GM19467 (cell line): ENCODE measurements around the gene AHCYL1.

Experiments
- ATAC-seq: cut with Tn5 transposase; IDR thresholded peaks from one replicate; pipeline ENCODE4 v1.9.1; 2021; ENCODE audit warnings: mild to moderate bottlenecking, moderate library complexity; ENCODE audit not compliant: unreplicated experiment

AHCYL1 gene

GRCh38 chr1:110059133-110059863 is 74.7 kb downstream of the AHCYL1 start:
- no peak for ATAC-seq

- ATAC-seq = no peak
These were observed 75.6 kb downstream of the AHCYL1 start for GRCh38 chr1:110060034-110060661.

GRCh38 chr1:110060662-110061060 is 76.1 kb downstream of the AHCYL1 start:
- no peak for ATAC-seq

- no peak for ATAC-seq
These were observed 76.8 kb downstream of the AHCYL1 start for GRCh38 chr1:110061341-110061740.

GRCh38 chr1:110062612-110063011 is 78.0 kb downstream of the AHCYL1 start:
- no peak for ATAC-seq

- ATAC-seq = no peak
These were observed 79.2 kb downstream of the AHCYL1 start for GRCh38 chr1:110063781-110064180.

- no peak for ATAC-seq
These were observed 80.2 kb downstream of the AHCYL1 start for GRCh38 chr1:110064576-110065337.

- ATAC-seq = no peak
These were observed 81.3 kb downstream of the AHCYL1 start for GRCh38 chr1:110065841-110066240.

- ATAC-seq = no peak
These were observed 82.9 kb downstream of the AHCYL1 start for GRCh38 chr1:110067479-110067892.

GRCh38 chr1:110067893-110068645 is 83.5 kb downstream of the AHCYL1 start:
- no peak for ATAC-seq

- ATAC-seq = no peak
These were observed 84.3 kb downstream of the AHCYL1 start for GRCh38 chr1:110068646-110069403.

- no peak for ATAC-seq
These were observed 85.1 kb downstream of the AHCYL1 start for GRCh38 chr1:110069404-110070281.

- ATAC-seq = no peak
These were observed 85.7 kb downstream of the AHCYL1 start for GRCh38 chr1:110070282-110070669.

GRCh38 chr1:110070671-110071242 is 86.2 kb downstream of the AHCYL1 start, which contains the start of gene ALX3:
TSS of gene ALX3 (minus strand) at chr1:110070672. CDS start at chr1:110070612, 60 bp downstream.
- ATAC-seq = no peak
